AG09309 (cell line): ENCODE measurements around the gene PPAT.

Source experiments
- DNase-seq: peaks from one replicate; pipeline ENCODE4 v3.0.0-alpha.2; 2010; ENCODE audit warnings: low read depth
- H3K4me3 ChIP-seq: 2 replicates; pipeline ENCODE4 v1.5.1; 2011; ENCODE audit warnings: mild to moderate bottlenecking, low read depth, low read length, moderate library complexity; ENCODE audit not compliant: control insufficient read depth
- CTCF ChIP-seq: IDR thresholded peaks from 2 replicates; pipeline ENCODE4 v1.5.1; 2011; ENCODE audit warnings: mild to moderate bottlenecking, low read depth, low read length, inconsistent platforms; ENCODE audit not compliant: insufficient read depth, control insufficient read depth; ENCODE audit errors: missing control alignments

The PPAT gene

GRCh38 chr4:56467284-56468096, 32.1 kb upstream of the PPAT start, which contains the start of gene SRP72:
Gene SRP72 (plus strand): TSS chr4:56467617. CDS start chr4:56467636, 19 bp downstream.
- peak within 1 kb of the TSS; percentile 90 for H3K4me3 ChIP-seq
- peak; percentile 55 for DNase-seq
- no peak for TF ChIP-seq CTCF

- H3K4me3 ChIP-seq = peak overlapping the region; percentile 90
- TF ChIP-seq CTCF = no peak
- DNase-seq = no peak
Observed at GRCh38 chr4:56466910-56467283, 31.5 kb upstream of the PPAT start.

- DNase-seq = peak; percentile 35
- H3K4me3 ChIP-seq = peak overlapping the region; percentile 90
Observed at GRCh38 chr4:56466296-56466761, 30.9 kb upstream of the PPAT start.

GRCh38 chr4:56465599-56466295, 30.3 kb upstream of the PPAT start:
- H3K4me3 ChIP-seq = peak overlapping the region; percentile 90
- TF ChIP-seq CTCF = no peak
- DNase-seq = no peak

- no peak for DNase-seq
- H3K4me3 ChIP-seq = no peak overlapping the region
- TF ChIP-seq CTCF = no peak
Observed at GRCh38 chr4:56464581-56464980, 29.2 kb upstream of the PPAT start.

- DNase-seq = no peak
- no peak overlapping the region for H3K4me3 ChIP-seq
- no peak for TF ChIP-seq CTCF
Observed at GRCh38 chr4:56463711-56464110, 28.3 kb upstream of the PPAT start.

GRCh38 chr4:56462157-56462556, 26.7 kb upstream of the PPAT start:
- DNase-seq = no peak
- H3K4me3 ChIP-seq = no peak overlapping the region
- no peak for TF ChIP-seq CTCF
